Stimulated activated CD4-positive, alpha-beta T cell treated with anti-CD3 and anti-CD28 coated beads, Interleukin-4, amount 100 ng/mL, for 1 hour (primary cell): ENCODE results near the gene BCKDHA.
"Not testable (repeated sequence)": the region's sequence is repeated elsewhere in the genome, so short reads cannot be mapped to it uniquely, and the experiment has no call there.

Source experiments
- DNase-seq: peaks from one replicate; pipeline ENCODE4 v3.0.0-alpha.2; 2020

The BCKDHA gene

GRCh38 chr19:41452584-41453275, 55.1 kb downstream of the BCKDHA start:
- no peak for DNase-seq

- DNase-seq = no peak
Measured at GRCh38 chr19:41455936-41456335, 58.3 kb downstream of the BCKDHA start.

GRCh38 chr19:41456342-41456918, 58.8 kb downstream of the BCKDHA start:
- no peak for DNase-seq

- no peak for DNase-seq
Measured at GRCh38 chr19:41457241-41457640, 59.6 kb downstream of the BCKDHA start.

- no peak for DNase-seq
Measured at GRCh38 chr19:41462497-41462896, 64.9 kb downstream of the BCKDHA start.

GRCh38 chr19:41463257-41464256, 65.9 kb downstream of the BCKDHA start:
- DNase-seq = not testable (repeated sequence)
